ENCODE results near the gene IRF2BP1. TPM values are rescaled to one million over a fixed set of nuclear protein-coding genes. Genes with fewer than 3 reads are reported as not detected.

IRF2BP1 gene
- total RNA-seq, 1 donor from 2014 or later, result 21.4 TPM

DNA sequence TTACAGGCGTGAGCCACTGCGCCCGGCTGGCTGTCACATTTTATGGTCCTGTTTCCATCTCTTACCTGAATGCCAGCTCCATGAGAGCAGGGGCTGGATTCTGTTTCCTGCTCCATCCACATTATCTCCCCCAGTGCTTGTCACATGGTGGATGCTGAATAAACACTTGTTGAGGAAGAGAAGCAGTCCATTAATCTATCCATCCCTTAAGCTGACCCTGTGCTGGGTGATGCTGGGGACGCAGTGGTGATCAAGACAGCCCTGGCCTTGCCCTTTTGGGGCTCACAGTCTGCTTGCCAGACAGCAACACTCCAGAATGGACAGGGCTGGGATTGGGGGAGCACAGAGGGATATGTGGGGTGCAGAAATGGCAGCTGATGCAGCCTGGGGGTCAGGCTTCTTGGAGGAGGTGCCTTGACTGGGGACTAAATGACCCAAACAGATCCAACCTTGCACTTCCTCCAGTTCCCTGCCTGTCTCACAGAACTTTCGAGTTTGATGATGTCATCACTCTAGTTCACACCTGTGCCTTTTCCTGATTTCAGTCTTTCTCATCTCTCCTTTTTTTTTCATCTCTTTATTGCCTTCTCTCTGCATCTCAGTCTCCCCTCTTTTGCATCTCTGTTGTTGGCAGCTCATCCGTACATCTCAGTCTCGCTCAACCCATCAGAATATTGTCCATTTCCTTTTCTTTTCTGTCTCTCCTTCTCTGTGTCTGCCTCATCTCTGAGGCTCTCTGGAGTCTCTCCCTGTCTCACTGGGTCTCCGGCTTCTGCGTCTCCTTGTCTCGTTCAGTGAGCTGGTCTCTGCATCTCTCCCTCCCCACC, 4.6 kb downstream of the IRF2BP1 start:
- peaks cover 47% of the 10 kb centered on the region for H3K4me1 ChIP-seq
- H3K4me3 ChIP-seq, result no peak overlapping the region
- intact Hi-C loops (cut with DNase I), result no loop called here
- TF ChIP-seq, protein P1, sequence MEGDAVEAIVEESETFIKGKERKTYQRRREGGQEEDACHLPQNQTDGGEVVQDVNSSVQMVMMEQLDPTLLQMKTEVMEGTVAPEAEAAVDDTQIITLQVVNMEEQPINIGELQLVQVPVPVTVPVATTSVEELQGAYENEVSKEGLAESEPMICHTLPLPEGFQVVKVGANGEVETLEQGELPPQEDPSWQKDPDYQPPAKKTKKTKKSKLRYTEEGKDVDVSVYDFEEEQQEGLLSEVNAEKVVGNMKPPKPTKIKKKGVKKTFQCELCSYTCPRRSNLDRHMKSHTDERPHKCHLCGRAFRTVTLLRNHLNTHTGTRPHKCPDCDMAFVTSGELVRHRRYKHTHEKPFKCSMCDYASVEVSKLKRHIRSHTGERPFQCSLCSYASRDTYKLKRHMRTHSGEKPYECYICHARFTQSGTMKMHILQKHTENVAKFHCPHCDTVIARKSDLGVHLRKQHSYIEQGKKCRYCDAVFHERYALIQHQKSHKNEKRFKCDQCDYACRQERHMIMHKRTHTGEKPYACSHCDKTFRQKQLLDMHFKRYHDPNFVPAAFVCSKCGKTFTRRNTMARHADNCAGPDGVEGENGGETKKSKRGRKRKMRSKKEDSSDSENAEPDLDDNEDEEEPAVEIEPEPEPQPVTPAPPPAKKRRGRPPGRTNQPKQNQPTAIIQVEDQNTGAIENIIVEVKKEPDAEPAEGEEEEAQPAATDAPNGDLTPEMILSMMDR (IDR thresholded peaks at IDR 0.05), result no peak
- DNase-seq (no peak), ATAC-seq (no peak)
- H3K27me3 ChIP-seq (ENCODE audit: low read depth), result peaks cover 8% of the 10 kb centered on the region
- H3K27ac ChIP-seq, result peak overlapping the region; percentile 63
- no peaks in the 10 kb centered on the region for H3K9me3 ChIP-seq
- peaks cover 10% of the 10 kb centered on the region for H3K36me3 ChIP-seq

DNA sequence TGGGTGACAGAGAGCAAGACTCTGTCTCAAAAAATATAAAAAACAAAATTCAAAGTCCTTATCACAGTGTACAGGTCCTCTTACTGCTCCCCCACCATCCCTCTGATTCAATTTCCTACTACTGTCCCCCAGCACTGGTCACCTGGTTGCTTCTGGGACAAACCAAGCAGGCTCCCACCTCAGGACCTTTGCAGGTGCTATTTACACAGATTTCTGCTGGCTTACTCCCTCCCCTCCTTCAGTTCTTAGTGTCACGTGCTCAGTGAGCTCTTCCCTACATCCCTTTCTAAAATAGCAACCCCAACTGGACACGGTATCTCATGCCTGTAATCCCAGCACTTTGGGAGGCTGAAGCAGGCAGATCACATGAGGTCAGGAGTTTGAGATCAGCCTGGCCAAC, 6.0 kb downstream of the IRF2BP1 start:
- Histone ChIP-seq H3K9me3 (no peaks in the 10 kb centered on the region), H3K4me3 (no peak overlapping the region), H3K36me3 (peaks cover 10% of the 10 kb centered on the region), H3K27ac (no peak overlapping the region), H3K27me3 (ENCODE audit: low read depth) (peaks cover 8% of the 10 kb centered on the region), H3K4me1 (peaks cover 39% of the 10 kb centered on the region)
- intact Hi-C loops (cut with DNase I), result no loop called here
- ATAC-seq (no peak), DNase-seq (no peak)
- TF ChIP-seq, protein P1 (IDR thresholded peaks at IDR 0.05), result no peak

DNA sequence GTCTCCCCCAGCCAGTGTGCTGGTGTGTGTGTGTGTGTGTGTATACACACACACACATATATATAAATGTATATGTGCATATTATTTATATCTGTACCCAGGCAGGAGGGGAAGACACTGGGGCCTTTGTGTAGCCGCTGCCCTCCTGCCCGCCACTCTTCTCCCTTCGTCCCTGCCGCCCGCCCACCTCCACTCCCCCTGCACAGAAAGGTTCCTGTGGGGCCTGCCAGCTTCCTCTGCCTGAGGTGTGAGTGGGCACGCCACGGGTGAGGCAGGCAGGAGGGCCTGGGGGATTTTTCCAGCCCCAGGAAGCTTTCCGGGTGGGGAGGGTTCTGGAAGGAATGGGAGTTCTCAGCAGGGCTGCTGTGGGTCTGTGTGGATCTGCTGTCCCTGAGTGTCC, 6.9 kb downstream of the IRF2BP1 start:
- H3K4me3 ChIP-seq, result no peak overlapping the region
- TF ChIP-seq, protein P1 (IDR thresholded peaks at IDR 0.05), result no peak
- H3K36me3 ChIP-seq, result peaks cover 5% of the 10 kb centered on the region
- peaks cover 8% of the 10 kb centered on the region for H3K27me3 ChIP-seq (ENCODE audit: low read depth)
- intact Hi-C loops (cut with DNase I), result no loop called here
- no peak overlapping the region for H3K27ac ChIP-seq
- no peak for DNase-seq
- no peaks in the 10 kb centered on the region for H3K9me3 ChIP-seq
- H3K4me1 ChIP-seq, result peaks cover 30% of the 10 kb centered on the region
- ATAC-seq, result no peak

DNA sequence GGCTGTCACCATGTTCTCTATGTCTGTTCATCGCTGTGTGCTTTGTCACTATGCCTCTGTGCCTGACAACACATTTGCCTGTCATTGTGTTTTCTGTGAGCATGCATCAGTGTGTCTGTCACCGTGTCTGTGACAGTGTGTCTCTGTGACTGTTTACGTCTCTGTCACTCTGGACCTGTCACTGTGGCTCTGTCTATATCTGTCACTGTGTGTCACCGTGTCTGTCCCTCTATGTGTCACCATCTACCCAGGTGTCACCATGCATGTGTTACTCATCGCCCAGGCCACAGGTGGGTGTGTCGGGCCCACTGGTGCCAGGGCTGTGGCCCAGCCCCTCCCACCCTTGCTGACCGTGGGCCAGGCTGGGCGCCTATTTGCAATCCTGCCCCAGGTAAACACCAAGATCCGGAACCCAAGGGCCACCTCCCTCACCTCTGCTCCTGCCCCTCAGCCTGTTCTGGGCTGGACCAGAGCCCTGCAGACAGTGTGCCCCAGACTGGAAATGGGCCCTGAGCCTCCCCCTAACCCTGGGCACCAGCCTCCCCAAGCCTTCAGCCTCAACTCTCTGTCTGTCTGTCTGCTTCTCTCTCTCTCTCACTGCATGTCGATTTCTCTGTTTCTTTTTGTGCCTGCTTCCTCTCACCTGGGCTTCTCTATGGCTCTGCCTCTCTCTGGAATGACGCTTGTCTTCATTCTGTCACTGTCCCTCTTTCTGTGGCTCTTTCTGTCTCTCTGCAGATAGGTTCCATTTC, 7.7 kb downstream of the IRF2BP1 start:
- Histone ChIP-seq H3K9me3 (no peaks in the 10 kb centered on the region), H3K27me3 (ENCODE audit: low read depth) (peaks cover 8% of the 10 kb centered on the region), H3K27ac (peak overlapping the region; percentile 18), H3K4me1 (peaks cover 21% of the 10 kb centered on the region), H3K36me3 (no peaks in the 10 kb centered on the region), H3K4me3 (no peak overlapping the region)
- DNase-seq (no peak), ATAC-seq (peak; percentile 54 to 58)
- TF ChIP-seq, protein P1 (IDR thresholded peaks at IDR 0.05), result no peak
- intact Hi-C loops (cut with DNase I), result no loop called here

DNA sequence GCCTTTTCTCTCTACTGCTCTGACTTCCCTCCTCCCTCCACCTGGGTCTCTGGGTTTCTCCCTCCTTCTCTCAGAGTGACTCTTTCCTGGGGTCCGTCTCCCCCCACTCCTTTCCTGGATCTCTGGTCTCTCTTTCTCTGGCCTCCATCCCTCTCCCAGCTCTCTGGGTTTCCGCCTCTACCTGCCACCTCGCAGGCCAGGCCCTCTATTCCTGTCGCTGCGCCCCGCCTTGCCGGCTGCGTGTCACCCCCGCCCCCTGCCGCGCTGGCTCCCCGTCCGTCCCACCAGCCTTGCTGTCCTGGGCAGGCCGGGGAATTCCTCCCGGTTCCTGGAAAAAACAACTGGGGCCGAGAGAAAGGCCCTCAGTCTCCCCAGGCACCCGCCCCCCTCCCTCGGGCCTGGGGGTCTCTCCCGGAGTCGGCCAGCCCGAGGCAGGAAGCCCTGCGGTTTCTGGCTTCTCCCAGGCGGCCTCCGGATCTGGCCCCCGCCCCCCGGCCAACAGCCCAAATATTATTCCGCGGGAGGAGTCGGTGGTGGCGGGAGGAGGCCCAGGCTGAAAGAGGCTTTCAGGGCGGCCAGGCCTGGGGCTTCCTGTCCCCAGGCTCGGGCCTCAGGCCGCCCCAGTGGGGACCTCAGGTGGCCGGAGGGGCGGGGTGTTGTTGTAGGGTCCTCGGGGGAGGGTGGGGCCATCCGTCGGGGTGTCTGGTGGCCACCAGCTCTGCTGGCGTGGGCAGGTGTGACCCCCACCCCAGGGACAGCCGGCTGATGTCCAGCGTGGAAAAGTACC, 9.3 kb downstream of the IRF2BP1 start:
- Histone ChIP-seq H3K27me3 (ENCODE audit: low read depth) (peaks cover 8% of the 10 kb centered on the region), H3K4me3 (peak overlapping the region; percentile 39), H3K36me3 (no peaks in the 10 kb centered on the region), H3K4me1 (peaks cover 7% of the 10 kb centered on the region), H3K9me3 (no peaks in the 10 kb centered on the region), H3K27ac (peak overlapping the region; percentile 74)
- intact Hi-C loops (cut with DNase I), result no loop called here
- DNase-seq (no peak), ATAC-seq (peak; percentile 60 to 82)
- TF ChIP-seq, protein P1 (IDR thresholded peaks at IDR 0.05), result no peak
